Smooth muscle cell (in vitro differentiated cells): ENCODE results near the gene YARS2. TPM values are rescaled to one million over a fixed set of nuclear protein-coding genes. Genes with fewer than 3 reads are reported as not detected.

Experiments
- DNase-seq: peaks from one replicate; lab custom pipeline; 2025; ENCODE audit not compliant: unreplicated experiment; lab: John Stamatoyannopoulos, UW
- H2AFZ ChIP-seq: fragments of 200-600 bp; sonication (generic); 2 replicates; pipeline ENCODE4 v1.6.0; 2016; ENCODE audit warnings: antibody characterized with exemption, low read depth, mild to moderate bottlenecking
- H3F3A ChIP-seq: fragments of 200-600 bp; sonication (generic); 2 replicates; pipeline ENCODE4 v1.6.0; 2017; ENCODE audit warnings: antibody characterized with exemption, low read depth
- H3K27ac ChIP-seq: fragments of 200-600 bp; sonication (generic); 2 replicates; pipeline ENCODE4 v1.5.1; 2016; ENCODE audit warnings: low read depth, mild to moderate bottlenecking
- H3K27me3 ChIP-seq: fragments of 200-600 bp; sonication (generic); 2 replicates; pipeline ENCODE4 v1.6.1; 2016; ENCODE audit warnings: low read depth, mild to moderate bottlenecking
- H3K36me3 ChIP-seq: fragments of 200-600 bp; sonication (generic); 2 replicates; pipeline ENCODE4 v1.5.1; 2016; ENCODE audit warnings: low read depth
- H3K4me1 ChIP-seq: fragments of 200-600 bp; sonication (generic); 2 replicates; pipeline ENCODE4 v1.5.1; 2016; ENCODE audit warnings: low read depth
- H3K4me2 ChIP-seq: fragments of 200-600 bp; sonication (generic); 2 replicates; pipeline ENCODE4 v1.6.0; 2016; ENCODE audit warnings: mild to moderate bottlenecking
- H3K4me3 ChIP-seq: fragments of 200-600 bp; sonication (generic); 2 replicates; pipeline ENCODE4 v1.5.1; 2016; ENCODE audit warnings: mild to moderate bottlenecking
- H3K79me2 ChIP-seq: fragments of 200-600 bp; sonication (generic); 2 replicates; pipeline ENCODE4 v1.6.0; 2016; ENCODE audit warnings: low read depth, mild to moderate bottlenecking
- H3K9ac ChIP-seq: fragments of 200-600 bp; sonication (generic); 2 replicates; pipeline ENCODE4 v1.6.0; 2016; ENCODE audit warnings: low read depth
- H3K9me3 ChIP-seq: fragments of 200-600 bp; sonication (generic); replicated peaks from 2 replicates; pipeline ENCODE4 v1.5.1; 2016; ENCODE audit warnings: low read depth
- H4K20me1 ChIP-seq: fragments of 200-600 bp; sonication (generic); 2 replicates; pipeline ENCODE4 v1.6.0; 2016; ENCODE audit warnings: low read depth
- CTCF ChIP-seq: fragments of 200-600 bp; sonication (generic); IDR thresholded peaks from 2 replicates; pipeline ENCODE4 v1.5.1; 2017; ENCODE audit warnings: borderline replicate concordance, mild to moderate bottlenecking, antibody characterized with exemption; ENCODE audit not compliant: insufficient read depth, poor library complexity, severe bottlenecking
- WGBS: methylation state at CpG from one replicate; pipeline ENCODE4 v1.1.7; 2016; ENCODE audit warnings: low lambda C conversion rate; 5-methylcytosine and 5-hydroxymethylcytosine counted together
- polyA plus RNA-seq: library from polyadenylated mRNA; unstranded; fragments of >200 nt; fragmentation: Nextera tagmentation; extraction: Ambion mirVana; gene quantifications from 2 replicates; pipeline ENCODE4 v1.2.1, GENCODE V29; 2016
- total RNA-seq: library from RNA; depleted of rRNA; stranded (reverse); fragments of >200 nt; gene quantifications from 2 replicates; pipeline ENCODE4 v1.2.3, GENCODE V29; 2014

Gene YARS2
- total and polyA plus RNA-seq, 2 experiments from 2014 or later = 25.9 to 32.6 TPM

- Histone ChIP-seq H3K9me3 (no peaks in the 10 kb centered on the region), H3K36me3 (peaks cover 16% of the 10 kb centered on the region), H3K79me2 (peaks cover 25% of the 10 kb centered on the region), H3F3A (peaks cover 5% of the 10 kb centered on the region), H3K4me3 (peak overlapping the region; percentile 79), H3K27ac (peak overlapping the region; percentile 90), H3K4me2 (peak overlapping the region; percentile 97), H3K4me1 (peaks cover 8% of the 10 kb centered on the region), H3K9ac (no peak overlapping the region), H2AFZ (no peak overlapping the region), H3K27me3 (no peaks in the 10 kb centered on the region), H4K20me1 (no peaks in the 10 kb centered on the region)
- no peak for TF ChIP-seq CTCF
- 53% methylated on average over 4 of the region's 4 CpGs for WGBS
- DNase-seq = no peak
Observed at GRCh38 chr12:32753605-32754004, 2.1 kb downstream of the YARS2 start.

GRCh38 chr12:32743264-32743663 lies 12.4 kb downstream of the YARS2 start:
- H3K79me2 ChIP-seq = peaks cover 9% of the 10 kb centered on the region
- H3K4me1 ChIP-seq = no peaks in the 10 kb centered on the region
- 96% methylated on average over 2 of the region's 2 CpGs for WGBS
- H3K27ac ChIP-seq = no peak overlapping the region
- no peaks in the 10 kb centered on the region for H3K27me3 ChIP-seq
- peaks cover 17% of the 10 kb centered on the region for H4K20me1 ChIP-seq
- H3K36me3 ChIP-seq = peaks cover 39% of the 10 kb centered on the region
- H3K4me2 ChIP-seq = no peak overlapping the region
- no peaks in the 10 kb centered on the region for H3K9me3 ChIP-seq
- H3F3A ChIP-seq = peaks cover 1% of the 10 kb centered on the region
- H2AFZ ChIP-seq = no peak overlapping the region
- H3K9ac ChIP-seq = no peak overlapping the region
- no peak for DNase-seq
- H3K4me3 ChIP-seq = no peak overlapping the region
- no peak for TF ChIP-seq CTCF

GRCh38 chr12:32742133-32742532 lies 13.6 kb downstream of the YARS2 start:
- Histone ChIP-seq H2AFZ (no peak overlapping the region), H3K27ac (no peak overlapping the region), H3K4me1 (no peaks in the 10 kb centered on the region), H4K20me1 (peaks cover 23% of the 10 kb centered on the region), H3K4me3 (no peak overlapping the region), H3K27me3 (no peaks in the 10 kb centered on the region), H3K9ac (no peak overlapping the region), H3K79me2 (peaks cover 7% of the 10 kb centered on the region), H3F3A (peaks cover 6% of the 10 kb centered on the region), H3K4me2 (no peak overlapping the region), H3K9me3 (no peaks in the 10 kb centered on the region), H3K36me3 (peaks cover 45% of the 10 kb centered on the region)
- 93% methylated on average over 10 of the region's 10 CpGs for WGBS
- DNase-seq = no peak
- TF ChIP-seq CTCF = no peak

GRCh38 chr12:32739279-32739678 lies 16.4 kb downstream of the YARS2 start:
- 92% methylated on average over 2 of the region's 2 CpGs for WGBS
- no peak overlapping the region for H3K9ac ChIP-seq
- no peak overlapping the region for H3K27ac ChIP-seq
- H3K27me3 ChIP-seq = no peaks in the 10 kb centered on the region
- H3K4me2 ChIP-seq = no peak overlapping the region
- peaks cover 9% of the 10 kb centered on the region for H3F3A ChIP-seq
- H4K20me1 ChIP-seq = peaks cover 23% of the 10 kb centered on the region
- no peaks in the 10 kb centered on the region for H3K4me1 ChIP-seq
- H3K36me3 ChIP-seq = peaks cover 35% of the 10 kb centered on the region
- no peak overlapping the region for H3K4me3 ChIP-seq
- no peak for TF ChIP-seq CTCF
- no peak for DNase-seq
- no peaks in the 10 kb centered on the region for H3K9me3 ChIP-seq
- H3K79me2 ChIP-seq = peaks cover 4% of the 10 kb centered on the region
- no peak overlapping the region for H2AFZ ChIP-seq
